Smooth muscle cell (in vitro differentiated cells): ENCODE measurements around the gene TUBGCP3. TPM values are rescaled to one million over a fixed set of nuclear protein-coding genes. Genes with fewer than 3 reads are reported as not detected.
A peak's percentile ranks its signal among the peaks of the same experiment; 100 is the strongest.

Source experiments
- DNase-seq: peaks from one replicate; lab custom pipeline; 2025; ENCODE audit not compliant: unreplicated experiment; lab: John Stamatoyannopoulos, UW
- H2AFZ ChIP-seq: fragments of 200-600 bp; sonication (generic); 2 replicates; pipeline ENCODE4 v1.6.0; 2016; ENCODE audit warnings: antibody characterized with exemption, low read depth, mild to moderate bottlenecking
- H3F3A ChIP-seq: fragments of 200-600 bp; sonication (generic); 2 replicates; pipeline ENCODE4 v1.6.0; 2017; ENCODE audit warnings: antibody characterized with exemption, low read depth
- H3K27ac ChIP-seq: fragments of 200-600 bp; sonication (generic); 2 replicates; pipeline ENCODE4 v1.5.1; 2016; ENCODE audit warnings: low read depth, mild to moderate bottlenecking
- H3K27me3 ChIP-seq: fragments of 200-600 bp; sonication (generic); 2 replicates; pipeline ENCODE4 v1.6.1; 2016; ENCODE audit warnings: low read depth, mild to moderate bottlenecking
- H3K36me3 ChIP-seq: fragments of 200-600 bp; sonication (generic); 2 replicates; pipeline ENCODE4 v1.5.1; 2016; ENCODE audit warnings: low read depth
- H3K4me1 ChIP-seq: fragments of 200-600 bp; sonication (generic); 2 replicates; pipeline ENCODE4 v1.5.1; 2016; ENCODE audit warnings: low read depth
- H3K4me2 ChIP-seq: fragments of 200-600 bp; sonication (generic); 2 replicates; pipeline ENCODE4 v1.6.0; 2016; ENCODE audit warnings: mild to moderate bottlenecking
- H3K4me3 ChIP-seq: fragments of 200-600 bp; sonication (generic); 2 replicates; pipeline ENCODE4 v1.5.1; 2016; ENCODE audit warnings: mild to moderate bottlenecking
- H3K79me2 ChIP-seq: fragments of 200-600 bp; sonication (generic); 2 replicates; pipeline ENCODE4 v1.6.0; 2016; ENCODE audit warnings: low read depth, mild to moderate bottlenecking
- H3K9ac ChIP-seq: fragments of 200-600 bp; sonication (generic); 2 replicates; pipeline ENCODE4 v1.6.0; 2016; ENCODE audit warnings: low read depth
- H3K9me3 ChIP-seq: fragments of 200-600 bp; sonication (generic); replicated peaks from 2 replicates; pipeline ENCODE4 v1.5.1; 2016; ENCODE audit warnings: low read depth
- H4K20me1 ChIP-seq: fragments of 200-600 bp; sonication (generic); 2 replicates; pipeline ENCODE4 v1.6.0; 2016; ENCODE audit warnings: low read depth
- WGBS: methylation state at CpG from one replicate; pipeline ENCODE4 v1.1.7; 2016; ENCODE audit warnings: low lambda C conversion rate; 5-methylcytosine and 5-hydroxymethylcytosine counted together
- polyA plus RNA-seq: library from polyadenylated mRNA; unstranded; fragments of >200 nt; fragmentation: Nextera tagmentation; extraction: Ambion mirVana; gene quantifications from 2 replicates; pipeline ENCODE4 v1.2.1, GENCODE V29; 2016
- total RNA-seq: library from RNA; depleted of rRNA; stranded (reverse); fragments of >200 nt; gene quantifications from 2 replicates; pipeline ENCODE4 v1.2.3, GENCODE V29; 2014
- TF ChIP-seq, protein P1 (sequence below): fragments of 200-600 bp; sonication (generic); IDR thresholded peaks from 2 replicates; pipeline ENCODE4 v1.5.1; 2017; ENCODE audit warnings: borderline replicate concordance, mild to moderate bottlenecking, antibody characterized with exemption; ENCODE audit not compliant: insufficient read depth, poor library complexity, severe bottlenecking

Gene TUBGCP3
- total and polyA plus RNA-seq, 2 experiments from 2014 or later = 9.4 to 12.4 TPM

DNA sequence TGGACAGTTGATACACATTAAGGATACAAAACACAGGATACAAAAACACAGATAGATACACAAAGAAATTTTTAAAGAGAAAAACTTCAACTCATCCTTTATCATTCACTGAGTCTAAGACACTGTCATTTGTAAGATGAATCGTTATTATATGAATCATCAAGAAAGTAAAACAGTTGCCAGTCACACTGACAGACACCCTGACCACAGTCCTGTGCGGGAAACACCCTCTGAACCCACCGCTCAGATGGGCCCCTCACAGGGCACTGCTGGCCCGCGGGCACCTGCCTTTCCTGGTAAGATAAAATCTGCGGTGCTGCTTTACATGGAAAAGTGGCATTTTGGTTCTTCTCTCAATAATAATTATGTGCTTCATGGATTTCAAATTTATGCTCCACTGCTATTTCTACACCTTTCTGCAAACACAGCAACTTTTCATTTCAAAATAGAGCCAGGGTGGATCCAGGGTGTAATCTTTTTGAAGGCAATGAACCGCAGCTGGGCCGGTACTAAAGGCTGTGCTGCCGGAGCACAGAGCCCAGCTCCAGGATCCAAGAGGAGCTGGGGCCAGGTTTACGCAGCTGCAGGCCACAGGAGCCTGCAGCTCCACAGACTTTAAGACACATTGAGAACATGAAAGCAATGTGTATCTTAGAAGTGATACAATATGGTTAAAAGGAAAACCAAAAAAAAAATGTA is 76.8 kb downstream of the TUBGCP3 start:
- no peaks in the 10 kb centered on the region for H3K36me3 ChIP-seq
- no peak overlapping the region for H3K4me3 ChIP-seq
- no peaks in the 10 kb centered on the region for H3K9me3 ChIP-seq
- no peak overlapping the region for H3K4me2 ChIP-seq
- H2AFZ ChIP-seq = no peak overlapping the region
- WGBS = 92% methylated on average over 10 of the region's 10 CpGs
- H3K27me3 ChIP-seq = no peaks in the 10 kb centered on the region
- TF ChIP-seq, protein P1, sequence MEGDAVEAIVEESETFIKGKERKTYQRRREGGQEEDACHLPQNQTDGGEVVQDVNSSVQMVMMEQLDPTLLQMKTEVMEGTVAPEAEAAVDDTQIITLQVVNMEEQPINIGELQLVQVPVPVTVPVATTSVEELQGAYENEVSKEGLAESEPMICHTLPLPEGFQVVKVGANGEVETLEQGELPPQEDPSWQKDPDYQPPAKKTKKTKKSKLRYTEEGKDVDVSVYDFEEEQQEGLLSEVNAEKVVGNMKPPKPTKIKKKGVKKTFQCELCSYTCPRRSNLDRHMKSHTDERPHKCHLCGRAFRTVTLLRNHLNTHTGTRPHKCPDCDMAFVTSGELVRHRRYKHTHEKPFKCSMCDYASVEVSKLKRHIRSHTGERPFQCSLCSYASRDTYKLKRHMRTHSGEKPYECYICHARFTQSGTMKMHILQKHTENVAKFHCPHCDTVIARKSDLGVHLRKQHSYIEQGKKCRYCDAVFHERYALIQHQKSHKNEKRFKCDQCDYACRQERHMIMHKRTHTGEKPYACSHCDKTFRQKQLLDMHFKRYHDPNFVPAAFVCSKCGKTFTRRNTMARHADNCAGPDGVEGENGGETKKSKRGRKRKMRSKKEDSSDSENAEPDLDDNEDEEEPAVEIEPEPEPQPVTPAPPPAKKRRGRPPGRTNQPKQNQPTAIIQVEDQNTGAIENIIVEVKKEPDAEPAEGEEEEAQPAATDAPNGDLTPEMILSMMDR = no peak
- H3K79me2 ChIP-seq = no peaks in the 10 kb centered on the region
- H3K4me1 ChIP-seq = no peaks in the 10 kb centered on the region
- no peaks in the 10 kb centered on the region for H3F3A ChIP-seq
- H4K20me1 ChIP-seq = no peaks in the 10 kb centered on the region
- H3K9ac ChIP-seq = no peak overlapping the region
- H3K27ac ChIP-seq = no peak overlapping the region
- DNase-seq = no peak

DNA sequence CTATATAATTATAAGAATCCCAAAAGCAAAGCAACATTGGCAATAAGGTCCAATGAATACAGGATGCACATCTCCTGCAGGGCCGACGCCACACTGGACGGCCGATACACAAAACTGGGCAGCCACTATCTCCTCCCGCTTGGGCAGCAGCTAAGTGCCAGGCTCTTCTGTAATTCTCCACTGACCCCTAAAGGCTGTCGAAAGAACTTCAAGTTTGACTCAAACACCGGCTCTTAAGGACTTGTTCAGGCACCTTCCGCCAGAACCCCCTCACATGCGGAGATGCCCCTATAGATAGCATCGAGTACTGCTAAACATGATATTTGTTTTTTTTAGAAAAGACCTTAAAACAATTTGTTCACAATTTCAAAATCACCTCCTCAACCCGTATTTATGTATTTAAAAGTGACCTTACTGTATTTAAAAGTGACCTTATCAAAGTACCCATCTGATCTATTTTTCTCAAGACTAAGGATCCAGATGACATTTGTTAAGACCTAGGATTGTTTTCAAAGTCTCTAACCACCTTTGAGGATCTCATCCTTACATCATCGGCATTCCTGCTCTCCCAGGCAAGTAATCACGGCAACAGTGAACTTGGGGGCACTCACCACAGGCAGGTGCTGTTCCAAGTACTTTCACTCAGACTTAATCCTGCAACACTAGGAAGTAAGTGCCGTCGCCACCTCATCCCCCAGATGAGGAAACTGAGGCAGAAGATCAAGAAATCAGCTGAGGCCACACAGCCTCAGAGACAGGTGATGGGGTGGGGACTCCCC is 77.8 kb downstream of the TUBGCP3 start:
- H3K4me3 ChIP-seq = no peak overlapping the region
- DNase-seq = no peak
- H3K27ac ChIP-seq = no peak overlapping the region
- TF ChIP-seq, protein P1 = peak; percentile 47
- H3K36me3 ChIP-seq = no peaks in the 10 kb centered on the region
- no peaks in the 10 kb centered on the region for H3K27me3 ChIP-seq
- H3K4me1 ChIP-seq = no peaks in the 10 kb centered on the region
- 57% methylated on average over 15 of the region's 15 CpGs for WGBS
- no peak overlapping the region for H2AFZ ChIP-seq
- H3F3A ChIP-seq = no peaks in the 10 kb centered on the region
- H3K9me3 ChIP-seq = no peaks in the 10 kb centered on the region
- no peaks in the 10 kb centered on the region for H4K20me1 ChIP-seq
- H3K4me2 ChIP-seq = no peak overlapping the region
- H3K79me2 ChIP-seq = no peaks in the 10 kb centered on the region
- H3K9ac ChIP-seq = no peak overlapping the region

DNA sequence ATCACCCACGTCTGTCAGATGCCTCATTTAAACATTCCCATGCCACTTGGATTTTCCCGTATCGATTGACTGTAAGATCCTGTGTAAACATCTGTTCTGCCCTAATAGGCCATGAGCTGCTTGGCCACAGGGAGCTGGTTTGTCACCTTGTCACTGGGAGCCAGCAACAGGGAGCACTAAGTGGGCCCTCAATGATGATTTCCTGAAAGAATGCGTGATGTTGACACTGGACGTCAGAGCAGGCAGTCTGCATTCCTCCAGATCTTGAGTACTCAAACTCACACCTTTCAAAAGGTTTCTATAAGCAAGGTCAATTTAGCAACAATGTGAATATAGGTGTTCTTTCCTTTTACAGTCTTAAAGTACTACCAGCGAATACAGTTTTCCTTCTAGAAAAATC is 78.8 kb downstream of the TUBGCP3 start:
- no peak overlapping the region for H3K27ac ChIP-seq
- H3K9me3 ChIP-seq = no peaks in the 10 kb centered on the region
- DNase-seq = no peak
- H2AFZ ChIP-seq = no peak overlapping the region
- H3F3A ChIP-seq = no peaks in the 10 kb centered on the region
- H3K36me3 ChIP-seq = no peaks in the 10 kb centered on the region
- no peaks in the 10 kb centered on the region for H3K27me3 ChIP-seq
- H3K4me2 ChIP-seq = no peak overlapping the region
- TF ChIP-seq, protein P1 = no peak
- H3K79me2 ChIP-seq = no peaks in the 10 kb centered on the region
- no peak overlapping the region for H3K9ac ChIP-seq
- 84% methylated on average over 6 of the region's 6 CpGs for WGBS
- H3K4me1 ChIP-seq = no peaks in the 10 kb centered on the region
- H4K20me1 ChIP-seq = no peaks in the 10 kb centered on the region
- no peak overlapping the region for H3K4me3 ChIP-seq
